WI38 (cell line): Measurements from ENCODE around the gene CMPK1.
"Not testable (repeated sequence)": the region's sequence is repeated elsewhere in the genome, so short reads cannot be mapped to it uniquely, and the experiment has no call there.

Experiments
- H3K4me3 ChIP-seq: 2 replicates; pipeline ENCODE4 v1.5.1; 2011; ENCODE audit warnings: low read depth, mild to moderate bottlenecking, control low read depth, low read length
- TF ChIP-seq, protein P1 (sequence below): IDR thresholded peaks from 2 replicates; pipeline ENCODE4 v1.5.1; 2012; ENCODE audit warnings: low read depth, mild to moderate bottlenecking, control low read depth, low read length

The CMPK1 gene, protein sequence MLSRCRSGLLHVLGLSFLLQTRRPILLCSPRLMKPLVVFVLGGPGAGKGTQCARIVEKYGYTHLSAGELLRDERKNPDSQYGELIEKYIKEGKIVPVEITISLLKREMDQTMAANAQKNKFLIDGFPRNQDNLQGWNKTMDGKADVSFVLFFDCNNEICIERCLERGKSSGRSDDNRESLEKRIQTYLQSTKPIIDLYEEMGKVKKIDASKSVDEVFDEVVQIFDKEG

DNA sequence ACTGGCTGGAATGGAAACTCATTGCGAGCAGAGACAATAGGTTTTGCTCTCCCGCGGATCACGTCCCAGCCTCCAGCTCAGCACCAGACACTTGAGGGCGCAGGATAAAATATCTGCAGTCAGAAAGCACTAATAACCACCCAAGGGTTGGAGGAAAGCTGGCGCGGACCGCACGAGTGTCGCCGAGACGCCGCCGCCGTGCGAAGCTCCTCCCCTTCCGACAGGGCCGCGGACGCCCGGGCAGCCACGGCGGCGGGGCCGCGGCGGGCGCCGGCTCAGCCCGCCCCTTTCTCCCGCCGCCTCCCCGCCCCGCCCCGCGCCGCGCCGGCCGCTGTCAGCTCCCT, at the start of gene CMPK1:
Gene CMPK1, plus strand, starts transcription at position 213 of the 344 bp plus-strand sequence. CDS start 156 bp downstream, outside the sequence.
- TF ChIP-seq, protein P1, sequence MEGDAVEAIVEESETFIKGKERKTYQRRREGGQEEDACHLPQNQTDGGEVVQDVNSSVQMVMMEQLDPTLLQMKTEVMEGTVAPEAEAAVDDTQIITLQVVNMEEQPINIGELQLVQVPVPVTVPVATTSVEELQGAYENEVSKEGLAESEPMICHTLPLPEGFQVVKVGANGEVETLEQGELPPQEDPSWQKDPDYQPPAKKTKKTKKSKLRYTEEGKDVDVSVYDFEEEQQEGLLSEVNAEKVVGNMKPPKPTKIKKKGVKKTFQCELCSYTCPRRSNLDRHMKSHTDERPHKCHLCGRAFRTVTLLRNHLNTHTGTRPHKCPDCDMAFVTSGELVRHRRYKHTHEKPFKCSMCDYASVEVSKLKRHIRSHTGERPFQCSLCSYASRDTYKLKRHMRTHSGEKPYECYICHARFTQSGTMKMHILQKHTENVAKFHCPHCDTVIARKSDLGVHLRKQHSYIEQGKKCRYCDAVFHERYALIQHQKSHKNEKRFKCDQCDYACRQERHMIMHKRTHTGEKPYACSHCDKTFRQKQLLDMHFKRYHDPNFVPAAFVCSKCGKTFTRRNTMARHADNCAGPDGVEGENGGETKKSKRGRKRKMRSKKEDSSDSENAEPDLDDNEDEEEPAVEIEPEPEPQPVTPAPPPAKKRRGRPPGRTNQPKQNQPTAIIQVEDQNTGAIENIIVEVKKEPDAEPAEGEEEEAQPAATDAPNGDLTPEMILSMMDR, result no peak
- H3K4me3 ChIP-seq, result peak within 1 kb of the TSS; percentile 90

GRCh38 chr1:47288116-47288515, 45.5 kb upstream of the CMPK1 start:
- H3K4me3 ChIP-seq, result not testable (repeated sequence)

DNA sequence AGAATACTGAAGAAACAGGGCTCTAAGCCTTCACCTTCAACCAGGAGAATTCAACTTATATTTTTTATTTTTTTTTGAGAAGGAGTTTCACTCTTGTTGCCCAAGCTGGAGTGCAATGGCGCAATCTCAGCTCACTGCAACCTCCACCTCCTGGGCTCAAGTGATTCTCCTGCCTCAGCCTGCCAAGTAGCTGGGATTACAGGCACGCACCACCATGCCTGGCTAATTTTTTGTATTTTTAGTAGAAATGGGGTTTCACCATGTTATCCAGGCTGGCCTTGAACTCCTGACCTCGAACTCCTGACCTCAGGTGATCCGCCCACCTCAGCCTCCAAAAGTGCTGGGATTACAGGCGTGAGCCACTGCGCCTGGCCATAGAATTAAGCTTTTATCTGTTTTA, 38.7 kb upstream of the CMPK1 start:
- H3K4me3 ChIP-seq, result not testable (repeated sequence)

- TF ChIP-seq, protein P1, result no peak
- no peak overlapping the region for H3K4me3 ChIP-seq
These were observed 38.0 kb upstream of the CMPK1 start for GRCh38 chr1:47295579-47295978.

- H3K4me3 ChIP-seq, result no peak overlapping the region
- TF ChIP-seq, protein P1, result no peak
These were observed 35.4 kb upstream of the CMPK1 start for GRCh38 chr1:47298025-47298699.

- TF ChIP-seq, protein P1, result no peak
- H3K4me3 ChIP-seq, result no peak overlapping the region
These were observed 31.1 kb upstream of the CMPK1 start for GRCh38 chr1:47302472-47302871.

GRCh38 chr1:47309427-47309826, 24.2 kb upstream of the CMPK1 start:
- no peak overlapping the region for H3K4me3 ChIP-seq
- TF ChIP-seq, protein P1, result no peak

DNA sequence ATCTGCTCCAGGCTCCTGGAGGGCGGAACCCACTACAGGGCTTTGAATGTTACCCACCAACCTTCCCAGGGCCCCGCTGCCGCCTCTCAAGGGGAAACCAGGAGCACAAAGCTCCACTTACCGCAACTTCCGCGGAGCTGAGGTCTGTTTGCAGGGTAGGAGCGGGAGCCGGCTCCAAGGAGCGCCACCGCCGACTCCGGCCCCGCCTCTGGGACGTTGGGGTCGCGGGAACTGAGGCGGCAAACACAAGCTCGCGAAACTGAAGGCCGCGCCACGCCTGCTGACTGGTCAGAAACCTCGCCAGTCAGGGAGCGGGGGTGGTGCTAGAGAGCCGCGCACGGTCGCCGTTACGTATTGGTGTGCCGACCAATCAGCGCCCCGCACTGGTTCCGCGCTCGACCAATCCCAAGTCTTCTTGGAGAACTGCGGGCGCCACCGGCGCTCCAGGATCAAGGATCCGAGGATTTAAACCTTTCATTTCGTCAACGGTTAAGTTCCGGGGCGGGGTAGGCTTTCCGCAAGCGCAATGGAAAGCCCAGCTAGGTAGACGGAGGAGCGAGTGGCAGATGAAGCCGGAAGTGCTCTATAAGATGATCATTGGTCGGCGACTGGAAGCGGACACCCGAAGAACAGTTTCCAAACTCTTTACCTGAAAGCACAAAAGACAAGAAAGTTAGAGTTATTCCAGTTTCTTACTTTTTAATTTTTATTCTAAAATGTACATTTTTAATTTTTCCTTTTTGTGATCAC, 19.5 kb upstream of the CMPK1 start, which contains the start of gene STIL:
Gene STIL, minus strand, starts transcription at position 233 of the 750 bp plus-strand sequence. CDS start 3,828 bp downstream, outside the sequence.
- TF ChIP-seq, protein P1, result no peak
- peak within 1 kb of the TSS; percentile 82 for H3K4me3 ChIP-seq
